Kidney epithelial cell (primary cell): ENCODE measurements around the gene MGLL. TPM values are rescaled to one million over a fixed set of nuclear protein-coding genes. Genes with fewer than 3 reads are reported as not detected.

Experiments used
- DNase-seq: peaks from one replicate; pipeline ENCODE4 v3.0.0-alpha.2; 2010; ENCODE audit warnings: low read depth
- H3K27me3 ChIP-seq: 2 replicates; pipeline ENCODE4 v1.6.0; 2011; ENCODE audit warnings: low read length; ENCODE audit not compliant: control insufficient read depth, insufficient read depth
- H3K36me3 ChIP-seq: 2 replicates; pipeline ENCODE4 v1.5.1; 2011; ENCODE audit warnings: low read length; ENCODE audit not compliant: control insufficient read depth, insufficient read depth
- H3K4me3 ChIP-seq: 2 replicates; pipeline ENCODE4 v1.5.1; 2011; ENCODE audit warnings: low read depth, mild to moderate bottlenecking, control low read depth, low read length
- CTCF ChIP-seq: IDR thresholded peaks from 2 replicates; pipeline ENCODE4 v1.5.1; 2011; ENCODE audit warnings: mild to moderate bottlenecking, moderate library complexity, low read length, control low read depth, inconsistent platforms; ENCODE audit not compliant: insufficient read depth, poor library complexity, severe bottlenecking
- total RNA-seq: library from RNA; depleted of rRNA; stranded (reverse); fragments of >200 nt; gene quantifications from 2 replicates; pipeline ENCODE4 v1.2.3, GENCODE V29; 2015

The MGLL gene
- total RNA-seq, 1 donor from 2014 or later, result 71.8 TPM

- Histone ChIP-seq H3K27me3 (no peaks in the 10 kb centered on the region), H3K36me3 (no peaks in the 10 kb centered on the region), H3K4me3 (no peak overlapping the region)
- TF ChIP-seq CTCF, result no peak
- DNase-seq, result no peak
These were observed 79.7 kb downstream of the MGLL start for GRCh38 chr3:127742580-127742979.

- TF ChIP-seq CTCF, result no peak
- H3K27me3 ChIP-seq, result no peaks in the 10 kb centered on the region
- H3K4me3 ChIP-seq, result no peak overlapping the region
- no peak for DNase-seq
- H3K36me3 ChIP-seq, result no peaks in the 10 kb centered on the region
These were observed 80.6 kb downstream of the MGLL start for GRCh38 chr3:127741690-127742089.

GRCh38 chr3:127741246-127741645 lies 81.1 kb downstream of the MGLL start:
- DNase-seq, result no peak
- no peaks in the 10 kb centered on the region for H3K36me3 ChIP-seq
- H3K27me3 ChIP-seq, result no peaks in the 10 kb centered on the region
- no peak overlapping the region for H3K4me3 ChIP-seq
- no peak for TF ChIP-seq CTCF

GRCh38 chr3:127740136-127740915 lies 82.0 kb downstream of the MGLL start:
- no peak for TF ChIP-seq CTCF
- Histone ChIP-seq H3K27me3 (no peaks in the 10 kb centered on the region), H3K36me3 (no peaks in the 10 kb centered on the region), H3K4me3 (no peak overlapping the region)
- no peak for DNase-seq

- DNase-seq, result no peak
- no peak for TF ChIP-seq CTCF
- no peak overlapping the region for H3K4me3 ChIP-seq
- no peaks in the 10 kb centered on the region for H3K36me3 ChIP-seq
- no peaks in the 10 kb centered on the region for H3K27me3 ChIP-seq
These were observed 82.8 kb downstream of the MGLL start for GRCh38 chr3:127739347-127740135.
